ENCODE data around the gene PLA2G2D. TPM values are rescaled to one million over a fixed set of nuclear protein-coding genes. Genes with fewer than 3 reads are reported as not detected.
A peak's percentile ranks its signal among the peaks of the same experiment; 100 is the strongest.

Gene PLA2G2D
- total RNA-seq, 2 experiments from 2014 or later: not detected

GRCh38 chr1:20096840-20097447 lies 22.4 kb downstream of the PLA2G2D start:
- H3K27me3 Mint-ChIP-seq: peaks cover 8% of the 10 kb centered on the region
- no peak overlapping the region for H3K4me3 Mint-ChIP-seq
- DNase-seq (no peak), ATAC-seq (ENCODE audit: low read depth) (no peak)
- H3K36me3 Mint-ChIP-seq: no peaks in the 10 kb centered on the region
- POLR2A ChIA-PET: no interaction called here
- H3K27ac Mint-ChIP-seq: no peak overlapping the region
- no peaks in the 10 kb centered on the region for H3K9me3 Mint-ChIP-seq
- H3K4me1 Mint-ChIP-seq: peaks cover 2% of the 10 kb centered on the region

DNA sequence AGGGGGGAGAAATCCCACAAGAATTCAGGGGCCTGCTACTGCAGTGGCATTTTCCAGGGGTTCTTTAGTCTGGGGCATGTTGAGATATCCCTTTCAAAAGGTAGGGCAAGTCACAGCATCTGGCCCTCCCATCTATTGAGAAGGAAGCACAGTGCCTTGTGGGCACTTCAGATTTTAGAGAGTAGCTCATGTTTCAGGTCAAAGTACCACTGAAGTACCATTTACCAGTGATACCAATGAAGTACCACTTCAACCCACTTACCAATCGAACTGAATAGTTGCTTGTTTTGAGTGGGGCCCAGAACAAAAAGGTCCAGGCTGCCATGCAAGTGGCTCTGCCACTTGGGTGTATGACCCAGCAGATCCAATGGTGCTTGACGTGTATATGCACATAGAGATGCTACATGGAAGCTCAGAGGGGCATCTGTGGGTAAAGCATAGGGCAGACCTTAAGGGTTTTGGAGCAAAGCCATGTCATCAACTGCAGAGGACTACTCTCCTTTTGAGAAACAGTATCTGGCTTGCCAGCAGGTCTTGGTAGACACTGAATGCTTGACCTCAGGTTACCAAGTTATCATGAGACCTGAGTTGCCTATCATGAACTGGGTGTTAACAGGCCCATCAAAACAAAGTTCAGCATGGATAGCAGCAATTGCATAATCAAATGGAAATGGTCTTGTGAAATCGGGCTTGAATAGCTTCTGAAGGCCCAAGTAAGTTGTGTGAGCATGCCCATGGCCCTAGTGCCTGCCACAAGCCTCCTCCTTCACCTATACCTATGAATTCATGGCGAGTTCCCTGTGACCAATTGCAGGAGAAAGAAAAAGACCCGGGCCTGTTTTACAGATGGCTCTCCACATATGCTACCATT lies 23.5 kb downstream of the PLA2G2D start:
- H3K4me1 Mint-ChIP-seq: no peaks in the 10 kb centered on the region
- H3K4me3 Mint-ChIP-seq: no peak overlapping the region
- POLR2A ChIA-PET: no interaction called here
- no peaks in the 10 kb centered on the region for H3K9me3 Mint-ChIP-seq
- DNase-seq (no peak), ATAC-seq (ENCODE audit: low read depth) (no peak)
- H3K27ac Mint-ChIP-seq: no peak overlapping the region
- H3K27me3 Mint-ChIP-seq: peaks cover 15% of the 10 kb centered on the region
- no peaks in the 10 kb centered on the region for H3K36me3 Mint-ChIP-seq

- Mint-ChIP-seq H3K27me3 (peaks cover 18% of the 10 kb centered on the region), H3K4me3 (no peak overlapping the region), H3K36me3 (no peaks in the 10 kb centered on the region), H3K27ac (no peak overlapping the region), H3K9me3 (no peaks in the 10 kb centered on the region), H3K4me1 (no peaks in the 10 kb centered on the region)
- ATAC-seq (ENCODE audit: low read depth) (no peak), DNase-seq (no peak)
- POLR2A ChIA-PET: no interaction called here
These were observed 25.4 kb downstream of the PLA2G2D start for GRCh38 chr1:20093940-20094391.

DNA sequence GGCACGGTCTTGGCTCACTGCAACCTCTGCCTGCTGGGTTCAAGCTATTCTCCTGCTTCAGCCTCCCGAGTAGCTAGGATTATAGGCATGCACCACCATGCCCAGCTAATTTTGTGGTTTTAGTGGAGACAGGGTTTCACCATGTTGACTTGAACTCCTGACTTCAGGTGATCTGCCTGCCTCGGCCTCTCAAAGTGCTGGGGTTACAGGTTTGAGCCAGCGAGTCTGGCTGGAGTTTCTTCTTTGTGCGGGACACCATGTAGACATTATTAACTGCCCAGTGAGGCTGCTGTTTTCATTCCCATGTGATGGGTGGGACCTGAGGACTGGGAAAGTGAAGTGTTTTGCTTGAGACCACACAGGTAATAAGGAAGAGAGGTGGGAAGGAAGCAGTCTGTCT lies 26.0 kb downstream of the PLA2G2D start:
- Mint-ChIP-seq H3K9me3 (no peaks in the 10 kb centered on the region), H3K4me1 (no peaks in the 10 kb centered on the region), H3K27ac (no peak overlapping the region), H3K4me3 (no peak overlapping the region), H3K36me3 (no peaks in the 10 kb centered on the region), H3K27me3 (peaks cover 15% of the 10 kb centered on the region)
- POLR2A ChIA-PET: no interaction called here
- DNase-seq (no peak), ATAC-seq (ENCODE audit: low read depth) (no peak)

- no peak overlapping the region for H3K4me3 Mint-ChIP-seq
- H3K27me3 Mint-ChIP-seq: peaks cover 13% of the 10 kb centered on the region
- no peak overlapping the region for H3K27ac Mint-ChIP-seq
- DNase-seq (no peak), ATAC-seq (ENCODE audit: low read depth) (no peak)
- H3K36me3 Mint-ChIP-seq: no peaks in the 10 kb centered on the region
- H3K4me1 Mint-ChIP-seq: no peaks in the 10 kb centered on the region
- no peaks in the 10 kb centered on the region for H3K9me3 Mint-ChIP-seq
- POLR2A ChIA-PET: interaction anchor here (0.7 to 1.0 kb wide), 2 partner anchors 9 to 126 kb away, joined by 3 read pairs; no protein-coding TSS in a partner anchor
These were observed 28.7 kb downstream of the PLA2G2D start for GRCh38 chr1:20090641-20091040.

DNA sequence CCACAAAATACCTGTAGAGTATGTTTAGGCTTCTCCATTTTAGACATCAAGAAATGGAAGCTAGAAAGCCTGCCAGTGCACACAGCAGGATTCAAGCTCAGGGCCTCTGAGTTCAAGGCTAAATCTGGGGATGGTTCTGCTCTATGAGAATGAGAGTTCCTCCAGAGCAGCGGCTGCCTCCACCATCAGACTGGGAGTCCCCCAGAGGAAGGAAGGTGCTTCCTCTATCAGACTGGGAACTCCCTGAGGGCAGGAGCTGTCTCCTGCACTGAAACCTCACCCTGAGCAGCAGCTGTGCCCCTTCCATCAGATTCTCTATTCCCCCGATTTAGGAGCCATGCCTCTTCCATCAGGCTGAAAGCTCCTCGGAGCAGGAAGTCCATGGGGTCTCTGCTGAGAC lies 29.2 kb downstream of the PLA2G2D start:
- H3K27me3 Mint-ChIP-seq: peaks cover 13% of the 10 kb centered on the region
- DNase-seq (no peak), ATAC-seq (ENCODE audit: low read depth) (no peak)
- no peaks in the 10 kb centered on the region for H3K9me3 Mint-ChIP-seq
- H3K36me3 Mint-ChIP-seq: no peaks in the 10 kb centered on the region
- no peak overlapping the region for H3K4me3 Mint-ChIP-seq
- POLR2A ChIA-PET: interaction anchor here (1.0 kb wide), 1 partner anchor 9 kb away, joined by 3 read pairs; no protein-coding TSS in a partner anchor
- H3K27ac Mint-ChIP-seq: no peak overlapping the region
- no peaks in the 10 kb centered on the region for H3K4me1 Mint-ChIP-seq

- no peak overlapping the region for H3K27ac Mint-ChIP-seq
- H3K36me3 Mint-ChIP-seq: no peaks in the 10 kb centered on the region
- H3K4me1 Mint-ChIP-seq: no peaks in the 10 kb centered on the region
- H3K4me3 Mint-ChIP-seq: no peak overlapping the region
- no peaks in the 10 kb centered on the region for H3K9me3 Mint-ChIP-seq
- ATAC-seq (ENCODE audit: low read depth) (no peak), DNase-seq (no peak)
- POLR2A ChIA-PET: interaction anchor here (1.0 kb wide), 1 partner anchor 8 kb away, joined by 3 read pairs; no protein-coding TSS in a partner anchor
- H3K27me3 Mint-ChIP-seq: peaks cover 13% of the 10 kb centered on the region
These were observed 29.8 kb downstream of the PLA2G2D start for GRCh38 chr1:20089328-20090077.

GRCh38 chr1:20087668-20088067 lies 31.7 kb downstream of the PLA2G2D start:
- DNase-seq (no peak), ATAC-seq (ENCODE audit: low read depth) (no peak)
- Mint-ChIP-seq H3K27me3 (peaks cover 16% of the 10 kb centered on the region), H3K36me3 (no peaks in the 10 kb centered on the region), H3K4me3 (no peak overlapping the region), H3K9me3 (no peaks in the 10 kb centered on the region), H3K27ac (no peak overlapping the region), H3K4me1 (no peaks in the 10 kb centered on the region)
- POLR2A ChIA-PET: no interaction called here

GRCh38 chr1:20086800-20087199 lies 32.5 kb downstream of the PLA2G2D start:
- H3K4me3 Mint-ChIP-seq: no peak overlapping the region
- POLR2A ChIA-PET: no interaction called here
- H3K4me1 Mint-ChIP-seq: no peaks in the 10 kb centered on the region
- ATAC-seq (ENCODE audit: low read depth): no peak
- peaks cover 19% of the 10 kb centered on the region for H3K27me3 Mint-ChIP-seq
- H3K27ac Mint-ChIP-seq: no peak overlapping the region
- H3K36me3 Mint-ChIP-seq: no peaks in the 10 kb centered on the region
- H3K9me3 Mint-ChIP-seq: no peaks in the 10 kb centered on the region
- no peak for DNase-seq

DNA sequence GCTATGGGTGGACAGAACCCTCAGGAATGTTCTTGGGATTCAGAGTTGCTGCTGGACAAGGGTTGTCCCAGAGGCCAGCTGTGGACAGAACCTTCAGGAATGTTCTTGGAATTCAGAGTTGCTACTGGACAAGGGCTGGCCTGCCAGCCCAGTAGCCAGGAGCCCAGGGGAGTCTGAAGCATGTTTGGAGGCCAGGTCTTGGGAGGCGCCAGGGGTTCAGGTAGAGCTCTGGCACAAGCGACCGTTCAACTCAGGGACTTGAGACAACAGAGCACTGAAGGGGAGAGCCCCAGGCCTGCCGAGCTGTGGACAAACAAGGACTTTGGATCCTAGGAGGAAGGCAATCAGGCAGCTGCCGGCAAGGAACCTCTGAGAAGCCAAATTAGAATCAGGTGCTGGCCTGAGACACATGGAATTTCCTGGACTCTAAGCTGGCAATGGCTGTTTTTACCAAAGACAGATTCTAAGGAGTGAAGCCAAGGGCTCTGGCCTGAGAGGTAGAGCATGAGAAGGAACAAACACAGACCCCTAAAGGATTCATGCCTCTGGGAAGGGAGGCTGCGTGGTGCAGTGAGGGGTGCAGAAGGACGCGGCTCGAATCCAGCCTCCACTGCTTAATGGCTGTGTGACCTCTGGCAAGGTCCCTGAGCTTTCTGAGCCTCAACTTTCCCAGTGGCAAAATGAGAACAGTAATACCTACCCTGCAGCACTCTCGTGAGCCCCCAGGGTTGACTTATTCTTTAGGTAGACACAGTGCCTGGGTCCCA lies 36.0 kb downstream of the PLA2G2D start:
- H3K27ac Mint-ChIP-seq: no peak overlapping the region
- POLR2A ChIA-PET: no interaction called here
- H3K4me3 Mint-ChIP-seq: no peak overlapping the region
- H3K27me3 Mint-ChIP-seq: peaks cover 36% of the 10 kb centered on the region
- no peak for DNase-seq
- H3K36me3 Mint-ChIP-seq: no peaks in the 10 kb centered on the region
- ATAC-seq (ENCODE audit: low read depth): no peak
- H3K9me3 Mint-ChIP-seq: no peaks in the 10 kb centered on the region
- H3K4me1 Mint-ChIP-seq: peaks cover 17% of the 10 kb centered on the region

- H3K9me3 Mint-ChIP-seq: no peaks in the 10 kb centered on the region
- H3K4me3 Mint-ChIP-seq: no peak overlapping the region
- H3K4me1 Mint-ChIP-seq: peaks cover 23% of the 10 kb centered on the region
- H3K36me3 Mint-ChIP-seq: no peaks in the 10 kb centered on the region
- peaks cover 42% of the 10 kb centered on the region for H3K27me3 Mint-ChIP-seq
- no peak overlapping the region for H3K27ac Mint-ChIP-seq
- POLR2A ChIA-PET: no interaction called here
- no peak for ATAC-seq (ENCODE audit: low read depth)
- no peak for DNase-seq
These were observed 36.6 kb downstream of the PLA2G2D start for GRCh38 chr1:20082772-20083171.

GRCh38 chr1:20081353-20081810 lies 38.0 kb downstream of the PLA2G2D start:
- ATAC-seq (ENCODE audit: low read depth) (peak; percentile 11), DNase-seq (no peak)
- Mint-ChIP-seq H3K9me3 (no peaks in the 10 kb centered on the region), H3K27me3 (peaks cover 52% of the 10 kb centered on the region), H3K36me3 (no peaks in the 10 kb centered on the region), H3K27ac (peak overlapping the region; percentile 47), H3K4me3 (peak overlapping the region; percentile 57), H3K4me1 (peaks cover 23% of the 10 kb centered on the region)
- POLR2A ChIA-PET: interaction anchor here (0.6 kb wide), 1 partner anchor 9 kb away, joined by 3 read pairs; no protein-coding TSS in a partner anchor
